GM12878 (cell line): ENCODE results near the gene CD163. TPM values are rescaled to one million over a fixed set of nuclear protein-coding genes. Genes with fewer than 3 reads are reported as not detected.

Experiments used
- ATAC-seq: fragments of 200-7000 bp; cut with Tn5 transposase; 3 replicates; pipeline ENCODE4 v1.9.1; 2020; ENCODE audit warnings: mild to moderate bottlenecking, moderate library complexity
- BruUV-seq: library from RNA; stranded (reverse); fragments of 400-500 nt; replicated peaks from 2 replicates; lab custom pipeline; 2021; lab: Mats Ljungman, UMichigan
- CTCF ChIA-PET: fragments of 300-600 bp; sonication (Branson Sonifier 250); formaldehyde crosslinking; extraction: SDS; loops from one replicate; lab custom pipeline; 2021; ENCODE audit warnings: inconsistent platforms; lab: Yijun Ruan, JAX
- POLR2A ChIA-PET: fragments of 350-600 bp; formaldehyde crosslinking; extraction: SDS; loops from one replicate; lab custom pipeline; 2021; ENCODE audit warnings: inconsistent platforms; lab: Charles Lee
- RAD21 ChIA-PET: fragments of 300-600 bp; sonication (Branson Sonifier 250); formaldehyde crosslinking; loops from one replicate; lab custom pipeline; 2023; ENCODE audit warnings: antibody characterized with exemption; ENCODE audit not compliant: unreplicated experiment; lab: Charles Lee
- SMC1A ChIA-PET: fragments of 300-600 bp; sonication (Branson Sonifier 250); formaldehyde crosslinking; loops from one replicate; lab custom pipeline; 2023; ENCODE audit not compliant: unreplicated experiment, uncharacterized antibody; lab: Charles Lee
- DNase-seq: peaks from one replicate; pipeline ENCODE4 v3.0.0-alpha.2; 2011; ENCODE audit warnings: low read depth, low spot score
- FAIRE-seq: peaks from 3 replicates; lab custom pipeline; 2011; peaks lifted over from hg19 to GRCh38; lab: Jason Lieb, UNC
- H2AFZ ChIP-seq: 2 replicates; pipeline ENCODE4 v1.6.0; 2011; ENCODE audit warnings: low read depth, low read length, control low read depth; ENCODE audit not compliant: control insufficient read depth
- H3K27ac ChIP-seq: 2 replicates; pipeline ENCODE4 v1.5.1; 2011; ENCODE audit warnings: control low read depth; ENCODE audit not compliant: control insufficient read depth, insufficient read depth
- H3K27me3 ChIP-seq, 2 experiments: replicated peaks in 1 of 2; 2 replicates each; pipeline versions ENCODE4 v1.6.0 to v1.6.1; 2011; ENCODE audit warnings: low read length in 1 of 2; ENCODE audit not compliant: control insufficient read depth in 2 of 2, insufficient read depth in 2 of 2
- H3K36me3 ChIP-seq, 2 experiments: 2 replicates each; pipeline ENCODE4 v1.5.1; 2011; ENCODE audit warnings: low read length in 1 of 2; ENCODE audit not compliant: control insufficient read depth in 2 of 2, insufficient read depth in 2 of 2
- H3K4me1 ChIP-seq: 2 replicates; pipeline ENCODE4 v1.6.1; 2011; ENCODE audit warnings: mild to moderate bottlenecking, low read length, moderate library complexity, mixed read lengths; ENCODE audit not compliant: control insufficient read depth, insufficient read depth
- H3K4me2 ChIP-seq: 2 replicates; pipeline ENCODE4 v1.6.0; 2011; ENCODE audit warnings: control low read depth; ENCODE audit not compliant: control insufficient read depth, insufficient read depth
- H3K4me3 ChIP-seq: fragments of 200-600 bp; sonication (generic); 2 replicates; pipeline ENCODE4 v1.5.1; 2016
- H3K79me2 ChIP-seq: 2 replicates; pipeline ENCODE4 v1.6.0; 2011; ENCODE audit warnings: low read length; ENCODE audit not compliant: control insufficient read depth, insufficient read depth
- H3K9ac ChIP-seq: 2 replicates; pipeline ENCODE4 v1.8.0; 2011; ENCODE audit warnings: low read length, control low read depth, mixed read lengths; ENCODE audit not compliant: control insufficient read depth, insufficient read depth
- H3K9me3 ChIP-seq: replicated peaks from 3 replicates; pipeline ENCODE4 v1.5.1; 2011; ENCODE audit warnings: mild to moderate bottlenecking, low read length; ENCODE audit not compliant: control insufficient read depth, insufficient read depth
- H4K20me1 ChIP-seq: 2 replicates; pipeline ENCODE4 v1.6.0; 2011; ENCODE audit not compliant: control insufficient read depth, insufficient read depth
- ATF3 ChIP-seq: IDR thresholded peaks from 2 replicates; pipeline ENCODE4 v1.6.1; 2011; ENCODE audit warnings: low read depth, mild to moderate bottlenecking, low read length, moderate library complexity, borderline replicate concordance; ENCODE audit errors: extremely low read depth
- BCL3 ChIP-seq: IDR thresholded peaks from 2 replicates; pipeline ENCODE4 v1.6.1; 2011; ENCODE audit warnings: borderline replicate concordance, low read depth, mild to moderate bottlenecking, moderate library complexity, low read length; ENCODE audit not compliant: insufficient read depth, poor library complexity, severe bottlenecking
- EGR1 ChIP-seq, 2 experiments: IDR thresholded peaks; 1 replicate in 1 of 2; 2 replicates in 1 of 2; pipeline ENCODE4 v1.6.1; 2011 to 2012; ENCODE audit warnings: low read depth in 2 of 2, low read length in 2 of 2, borderline replicate concordance in 1 of 2, mild to moderate bottlenecking in 1 of 2, moderate library complexity in 1 of 2
- FOS ChIP-seq: IDR thresholded peaks from 3 replicates; pipeline ENCODE4 v1.6.1; 2011; ENCODE audit warnings: borderline replicate concordance; ENCODE audit not compliant: insufficient read length; ENCODE audit errors: extremely low read depth
- GABPA ChIP-seq: IDR thresholded peaks from 2 replicates; pipeline ENCODE4 v1.6.1; 2014; ENCODE audit warnings: antibody characterized with exemption, low read depth, mild to moderate bottlenecking, inconsistent platforms
- HDGF ChIP-seq: fragments of 450-650 bp; IDR thresholded peaks from 2 replicates; pipeline ENCODE4 v1.6.1; 2016; ENCODE audit warnings: antibody characterized with exemption
- IKZF1 ChIP-seq: fragments of 450-650 bp; conservative IDR thresholded peaks from 2 replicates; pipeline ENCODE4 v1.6.1; 2017; ENCODE audit warnings: antibody characterized with exemption, mild to moderate bottlenecking
- PML ChIP-seq: IDR thresholded peaks from 2 replicates; pipeline ENCODE4 v1.6.1; 2012; ENCODE audit warnings: low read length, inconsistent platforms
- RAD21 ChIP-seq: IDR thresholded peaks from 2 replicates; pipeline ENCODE4 v1.6.1; 2011; ENCODE audit warnings: mild to moderate bottlenecking, low read depth, low read length, moderate library complexity; ENCODE audit not compliant: insufficient read depth
- SIX5 ChIP-seq: IDR thresholded peaks from 2 replicates; pipeline ENCODE4 v1.6.1; 2011; ENCODE audit warnings: mild to moderate bottlenecking, low read depth, low read length, moderate library complexity; ENCODE audit not compliant: severe bottlenecking
- SUPT20H ChIP-seq: IDR thresholded peaks from 2 replicates; pipeline ENCODE4 v1.6.1; 2011; ENCODE audit warnings: low read depth, mild to moderate bottlenecking, low read length, moderate library complexity, borderline replicate concordance; ENCODE audit not compliant: control insufficient read depth
- TBL1XR1 ChIP-seq: IDR thresholded peaks from 2 replicates; pipeline ENCODE4 v1.6.1; 2012; ENCODE audit warnings: low read depth, low read length, improper control_type of control experiment
- USF1 ChIP-seq: IDR thresholded peaks from 2 replicates; pipeline ENCODE4 v1.6.1; 2011; ENCODE audit warnings: borderline replicate concordance, low read depth, mild to moderate bottlenecking, moderate library complexity, mixed read lengths, low read length; ENCODE audit not compliant: insufficient read depth; ENCODE audit errors: extremely low read length
- ZBTB4 ChIP-seq: fragments of 450-650 bp; formaldehyde crosslinking; IDR thresholded peaks from 2 replicates; pipeline ENCODE4 v1.4.0; 2022; ENCODE audit warnings: mild to moderate bottlenecking, moderate library complexity
- WGBS: methylation state at CpG from one replicate; pipeline ENCODE4 v1.1.6; 2016; ENCODE audit warnings: low lambda C conversion rate; ENCODE audit not compliant: insufficient replicate concordance, insufficient coverage; ENCODE audit errors: missing lambda C conversion rate; 5-methylcytosine and 5-hydroxymethylcytosine counted together
- in situ Hi-C: fragments of 300-500 bp; cut with MboI; formaldehyde crosslinking; loops from 9 replicates; pipeline ENCODE4 v1.14.3; 2018; ENCODE audit warnings: mixed read lengths
- intact Hi-C: fragments of 100-400 bp; cut with micrococcal nuclease; formaldehyde crosslinking; loops from one replicate; pipeline ENCODE4 v1.14.2; 2022; ENCODE audit not compliant: unreplicated experiment
- polyA plus RNA-seq, 11 experiments: library from polyadenylated mRNA; depleted of rRNA in 4 of 11; unstranded in 6 of 11; stranded (reverse) in 5 of 11; fragments of >200 nt; fragmentation: Nextera tagmentation in 4 of 11; fragmentation: Illumina TruSeq in 1 of 11; extraction: Ambion mirVana in 4 of 11; extraction: Trizol in 1 of 11; gene quantifications; 1 replicate in 1 of 11; 2 replicates in 10 of 11; pipeline versions ENCODE4 v1.2.1 to v1.2.3, GENCODE V29; 2011 to 2016; ENCODE audit warnings: inconsistent platforms in 2 of 11, missing spikeins in 2 of 11, low read depth in 1 of 11
- total RNA-seq, 4 experiments: library from RNA; depleted of rRNA in 3 of 4; stranded (reverse); fragments of >200 nt in 3 of 4; fragmentation: Illumina TruSeq in 1 of 4; extraction: Trizol in 1 of 4; gene quantifications; 2 replicates each; pipeline versions ENCODE4 v1.2.1 to v1.2.3, GENCODE V29; 2013 to 2021

CD163 gene
- total and polyA plus RNA-seq, 10 of the 15 experiments (the other 5 are each of a cell fraction or from before 2014, with no cell fraction given): 0.74 TPM; not detected in 9

- TF ChIP-seq USF1 (no peak), RAD21 (peak; percentile 88), SIX5 (no peak)
These were observed 43.0 kb downstream of the CD163 start (continued) for GRCh38 chr12:7460375-7461259.

GRCh38 chr12:7459973-7460372 lies 43.6 kb downstream of the CD163 start:
- ChIA-PET POLR2A (no interaction called here), SMC1A (no interaction called here), CTCF (interaction anchor here (1.3 to 3.5 kb wide), 3 partner anchors 87 to 240 kb away, joined by 4 to 23 read pairs (median 5); no protein-coding TSS in a partner anchor), RAD21 (no interaction called here)
- Histone ChIP-seq H3K27me3 (no peaks in the 10 kb centered on the region), H3K4me1 (no peaks in the 10 kb centered on the region), H3K36me3 (no peaks in the 10 kb centered on the region), H4K20me1 (no peaks in the 10 kb centered on the region), H2AFZ (no peak overlapping the region), H3K4me2 (no peak overlapping the region), H3K27ac (no peak overlapping the region), H3K4me3 (no peak overlapping the region), H3K79me2 (no peaks in the 10 kb centered on the region), H3K9me3 (no peaks in the 10 kb centered on the region), H3K9ac (no peak overlapping the region)
- no TSS peak for BruUV-seq
- FAIRE-seq (no peak), ATAC-seq (no peak), DNase-seq (no peak)
- in situ Hi-C loops (loop anchor here (5.0 kb wide), 1 partner anchor 238 kb away; no protein-coding TSS in a partner anchor), intact Hi-C loops (loop anchor here (1.0 to 2.0 kb wide), 3 partner anchors 178 to 317 kb away; no protein-coding TSS in a partner anchor)
- WGBS: 22% methylated on average over 3 of the region's 3 CpGs
- no peak for TF ChIP-seq IKZF1
- no peak for TF ChIP-seq SUPT20H
- no peak for TF ChIP-seq PML
- no peak for TF ChIP-seq FOS
- no peak for TF ChIP-seq RAD21
- TF ChIP-seq BCL3: no peak
- TF ChIP-seq ZBTB4: no peak
- no peak for TF ChIP-seq HDGF
- TF ChIP-seq TBL1XR1: no peak
- no peak for TF ChIP-seq EGR1 (IDR thresholded peaks at IDR 0.05; ENCODE audit: borderline replicate concordance in 1 of 2, low read depth in 2 of 2, low read length in 2 of 2)
- no peak for TF ChIP-seq ATF3
- TF ChIP-seq GABPA: no peak
